Common myeloid progenitor, CD34-positive (primary cell): ENCODE results near the gene NR2C2.
A peak's percentile ranks its signal among the peaks of the same experiment; 100 is the strongest.

Experiments used
- CTCF ChIA-PET: fragments of 350-600 bp; sonication (Branson Sonifier 250); formaldehyde crosslinking; loops from one replicate; lab custom pipeline; 2021; ENCODE audit warnings: antibody characterized with exemption; lab: Charles Lee
- POLR2A ChIA-PET: fragments of 350-600 bp; sonication (Branson Sonifier 250); formaldehyde crosslinking; loops from one replicate; lab custom pipeline; 2021; ENCODE audit warnings: antibody characterized with exemption; lab: Charles Lee
- DNase-seq, 3 donors: peaks; one replicate each; pipeline versions ENCODE4 v3.0.0 to v3.0.0-alpha.2; 2013
- H3K27ac ChIP-seq, 2 experiments: 1 replicate in 1 of 2; 2 replicates in 1 of 2; pipeline ENCODE4 v1.7.0; 2013; ENCODE audit warnings: inconsistent platforms in 2 of 2, low read length in 2 of 2, mild to moderate bottlenecking in 2 of 2, low read depth in 1 of 2, moderate library complexity in 1 of 2; ENCODE audit not compliant: severe bottlenecking in 2 of 2, insufficient read depth in 1 of 2, poor library complexity in 1 of 2
- H3K27me3 ChIP-seq, 5 experiments: replicated peaks in 2 of 5; 1 replicate in 3 of 5; 2 replicates in 2 of 5; pipeline versions ENCODE4 v1.6.1 to v1.7.0; 2013; ENCODE audit warnings: low read length in 4 of 5, mild to moderate bottlenecking in 2 of 5, moderate library complexity in 2 of 5, inconsistent platforms in 1 of 5; ENCODE audit not compliant: insufficient read depth in 5 of 5, control insufficient read depth in 4 of 5
- H3K36me3 ChIP-seq, 4 experiments: 1 replicate in 2 of 4; 2 replicates in 2 of 4; pipeline versions ENCODE4 v1.6.1 to v1.7.0; 2013; ENCODE audit warnings: low read length in 3 of 4, control low read depth in 1 of 4, mild to moderate bottlenecking in 1 of 4; ENCODE audit not compliant: control insufficient read depth in 4 of 4, insufficient read depth in 4 of 4
- H3K4me1 ChIP-seq, 4 experiments: 1 replicate in 3 of 4; 2 replicates in 1 of 4; pipeline versions ENCODE4 v1.6.1 to v1.7.1; 2013; ENCODE audit warnings: low read length in 3 of 4, mild to moderate bottlenecking in 3 of 4, control low read depth in 1 of 4, inconsistent platforms in 1 of 4, moderate library complexity in 1 of 4; ENCODE audit not compliant: control insufficient read depth in 4 of 4, insufficient read depth in 4 of 4; ENCODE audit errors: control extremely low read depth in 1 of 4
- H3K4me3 ChIP-seq, 7 experiments: 1 replicate in 4 of 7; 2 replicates in 3 of 7; pipeline versions ENCODE4 v1.5.1 to v1.7.0; 2013; ENCODE audit warnings: mild to moderate bottlenecking in 7 of 7, low read length in 6 of 7, moderate library complexity in 6 of 7, inconsistent platforms in 2 of 7, low read depth in 2 of 7, control low read depth in 1 of 7; ENCODE audit not compliant: insufficient read depth in 4 of 7, control insufficient read depth in 1 of 7; ENCODE audit errors: extremely low read depth in 1 of 7
- H3K9me3 ChIP-seq, 5 experiments: 1 replicate in 4 of 5; 2 replicates in 1 of 5; pipeline versions ENCODE4 v1.6.1 to v1.7.1; 2013; ENCODE audit warnings: low read length in 4 of 5, mild to moderate bottlenecking in 2 of 5, inconsistent platforms in 1 of 5, low read depth in 1 of 5, moderate library complexity in 1 of 5; ENCODE audit not compliant: control insufficient read depth in 4 of 5, insufficient read depth in 2 of 5; ENCODE audit errors: control extremely low read depth in 1 of 5
- WGBS: methylation state at CpG from one replicate; pipeline ENCODE4 v1.1.5; 2013; ENCODE audit not compliant: insufficient coverage; 5-methylcytosine and 5-hydroxymethylcytosine counted together

Gene NR2C2

DNA sequence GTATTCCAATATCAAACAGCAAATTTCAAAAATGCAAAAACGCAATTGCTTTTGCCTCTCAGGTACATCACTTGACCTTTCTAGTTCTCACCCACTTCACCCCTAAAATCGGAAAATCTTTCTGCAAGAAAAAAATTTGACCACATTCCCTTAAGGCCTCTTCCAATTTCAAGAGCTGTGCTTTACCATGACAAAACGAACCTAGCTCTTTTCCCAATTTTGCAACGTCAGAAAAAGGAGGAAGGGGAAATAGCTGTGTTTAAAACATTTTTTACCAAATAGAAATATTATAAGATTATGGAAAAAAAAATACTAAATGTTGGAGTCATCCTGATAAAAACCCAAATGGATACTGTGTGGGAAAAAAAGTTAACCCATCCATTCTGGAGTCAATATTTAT lies 1.1 kb upstream of the NR2C2 start:
- Histone ChIP-seq H3K27me3 (no peaks in the 10 kb centered on the region), H3K9me3 (no peaks in the 10 kb centered on the region), H3K4me1 (peaks cover 27 to 41% (median 33%) of the 10 kb centered on the region in 4 experiments), H3K36me3 (peaks cover 5 to 32% (median 21%) of the 10 kb centered on the region in 4 experiments), H3K27ac (peak overlapping the region; percentile 91 to 94), H3K4me3 (peak overlapping the region in 6 of 7 experiments; percentile 79 to 94 (median 86))
- 100% methylated on average over 1 of the region's 4 CpGs for WGBS
- ChIA-PET CTCF (interaction anchor here (1.0 to 2.3 kb wide), 5 partner anchors 11 to 25 kb away, joined by 3 to 7 read pairs (median 3); no protein-coding TSS in a partner anchor), POLR2A (no interaction called here)
- DNase-seq = no peak

DNA sequence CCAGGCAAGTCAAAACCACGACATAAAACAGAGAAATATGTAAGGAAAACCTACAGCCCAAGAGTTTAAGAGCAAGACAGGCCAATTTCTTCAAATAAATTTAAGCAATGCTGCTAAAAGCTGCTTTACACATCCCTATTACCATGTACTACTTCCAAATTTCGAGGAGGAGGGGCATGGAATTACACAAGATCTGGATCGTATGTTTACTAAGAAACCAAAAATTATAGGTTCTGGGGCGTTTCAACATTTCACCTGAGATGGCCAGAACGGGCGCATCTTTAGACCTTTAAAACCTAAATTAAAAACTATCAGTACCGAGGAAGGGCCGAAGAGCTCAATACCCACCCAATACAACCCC lies 664 bp upstream of the NR2C2 start:
- H3K36me3 ChIP-seq = peaks cover 5 to 32% (median 21%) of the 10 kb centered on the region in 4 experiments
- peak overlapping the region; percentile 91 to 94 for H3K27ac ChIP-seq
- ChIA-PET CTCF (interaction anchor here (1.2 to 2.3 kb wide), 4 partner anchors 10 to 26 kb away, joined by 3 to 7 read pairs (median 4); no protein-coding TSS in a partner anchor), POLR2A (interaction anchor here (0.7 kb wide), 1 partner anchor 10 kb away, joined by 3 read pairs; no protein-coding TSS in a partner anchor)
- H3K9me3 ChIP-seq = no peaks in the 10 kb centered on the region
- peaks cover 27 to 41% (median 33%) of the 10 kb centered on the region in 4 experiments for H3K4me1 ChIP-seq
- WGBS = 0% methylated on average over 5 of the region's 8 CpGs
- H3K27me3 ChIP-seq = no peaks in the 10 kb centered on the region
- H3K4me3 ChIP-seq = peak overlapping the region; percentile 79 to 94 (median 86)
- DNase-seq = no peak

- DNase-seq = peak; percentile 95 to 98 (median 98)
- Histone ChIP-seq H3K36me3 (peaks cover 6 to 26% (median 18%) of the 10 kb centered on the region in 4 experiments), H3K27ac (peak overlapping the region; percentile 95 to 98), H3K9me3 (no peaks in the 10 kb centered on the region), H3K4me3 (peak overlapping the region; percentile 74 to 94 (median 86)), H3K27me3 (no peaks in the 10 kb centered on the region), H3K4me1 (peaks cover 27 to 46% (median 33%) of the 10 kb centered on the region in 4 experiments)
- POLR2A ChIA-PET = interaction anchor here (0.5 to 0.6 kb wide), 3 partner anchors 32 to 436 kb away, joined by 3 read pairs; no protein-coding TSS in a partner anchor
- 0% methylated on average over 39 of the region's 79 CpGs for WGBS
- CTCF ChIA-PET = interaction anchor here (1.3 kb wide), 1 partner anchor 9 kb away, joined by 3 read pairs; no protein-coding TSS in a partner anchor
Measured at GRCh38 chr3:14947886-14948608, 664 bp downstream of the NR2C2 start.

DNA sequence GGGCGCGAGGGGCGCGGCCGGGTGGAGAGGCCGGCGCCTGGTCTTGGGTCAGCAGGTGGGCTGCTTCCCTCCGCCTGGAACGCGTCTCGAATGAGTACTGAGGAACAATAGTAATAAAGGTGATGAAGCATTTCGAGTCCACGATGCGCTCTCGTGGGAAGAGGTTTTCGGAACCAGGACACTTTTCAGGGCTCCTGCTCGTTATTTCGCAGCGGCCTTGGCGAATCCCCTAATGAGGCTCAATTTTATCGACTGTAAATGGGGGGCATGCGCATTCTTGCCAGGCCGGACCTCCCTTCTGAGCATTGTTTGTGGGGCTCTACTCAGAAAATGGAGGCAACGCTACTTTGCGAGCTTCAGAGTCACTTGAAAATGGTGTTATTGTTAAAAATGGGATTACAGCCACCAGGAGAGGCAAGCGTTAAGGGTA lies 1.2 kb downstream of the NR2C2 start:
- WGBS = 5% methylated on average over 26 of the region's 26 CpGs
- Histone ChIP-seq H3K27me3 (no peaks in the 10 kb centered on the region), H3K4me3 (peak overlapping the region; percentile 28 to 90 (median 82)), H3K9me3 (no peaks in the 10 kb centered on the region), H3K4me1 (peaks cover 27 to 46% (median 33%) of the 10 kb centered on the region in 4 experiments), H3K27ac (peak overlapping the region; percentile 67 to 89), H3K36me3 (peaks cover 8 to 20% (median 15%) of the 10 kb centered on the region in 4 experiments)
- ChIA-PET CTCF (no interaction called here), POLR2A (interaction anchor here (0.6 kb wide), 1 partner anchor 142 kb away, joined by 3 read pairs; no protein-coding TSS in a partner anchor)
- no peak for DNase-seq

DNA sequence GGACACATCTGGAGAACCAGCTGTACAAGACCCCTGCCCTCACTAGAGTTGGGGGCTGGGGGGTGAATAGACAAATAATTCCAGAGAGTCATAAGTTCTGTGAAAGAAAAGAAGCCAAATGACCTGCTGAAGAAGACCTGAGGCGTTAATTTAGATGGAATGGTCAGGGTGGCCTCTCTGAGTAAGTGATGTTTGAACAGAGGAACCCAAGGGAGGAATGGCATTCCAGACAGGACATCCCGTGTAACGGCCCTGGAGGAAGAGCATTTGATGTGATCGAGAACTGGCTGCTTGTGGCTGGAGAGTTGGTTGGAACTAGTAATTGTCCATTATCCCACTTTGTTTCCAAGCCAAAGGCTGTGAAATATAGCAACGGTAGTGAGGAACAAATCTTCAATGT lies 1.7 kb downstream of the NR2C2 start:
- peaks cover 8 to 15% (median 10%) of the 10 kb centered on the region in 4 experiments for H3K36me3 ChIP-seq
- peaks cover 27 to 46% (median 33%) of the 10 kb centered on the region in 4 experiments for H3K4me1 ChIP-seq
- no peaks in the 10 kb centered on the region for H3K9me3 ChIP-seq
- DNase-seq = no peak
- POLR2A ChIA-PET = no interaction called here
- H3K27ac ChIP-seq = peak overlapping the region; percentile 67 to 89
- 33% methylated on average over 4 of the region's 5 CpGs for WGBS
- peak overlapping the region in 6 of 7 experiments; percentile 67 to 90 (median 84) for H3K4me3 ChIP-seq
- CTCF ChIA-PET = interaction anchor here (2.6 kb wide), 1 partner anchor 22 kb away, joined by 10 read pairs; no protein-coding TSS in a partner anchor
- no peaks in the 10 kb centered on the region for H3K27me3 ChIP-seq

GRCh38 chr3:14950274-14950673 lies 2.9 kb downstream of the NR2C2 start:
- ChIA-PET POLR2A (interaction anchor here (0.6 to 1.1 kb wide), 2 partner anchors 17 to 23 kb away, joined by 3 read pairs; no protein-coding TSS in a partner anchor), CTCF (interaction anchor here (0.9 to 2.6 kb wide), 4 partner anchors 16 to 100 kb away, joined by 3 to 10 read pairs (median 4); no protein-coding TSS in a partner anchor)
- Histone ChIP-seq H3K27me3 (no peaks in the 10 kb centered on the region), H3K9me3 (no peaks in the 10 kb centered on the region), H3K4me1 (peaks cover 27 to 46% (median 33%) of the 10 kb centered on the region in 4 experiments), H3K36me3 (peaks cover 3 to 9% (median 5%) of the 10 kb centered on the region in 4 experiments), H3K27ac (peak overlapping the region in 1 of 2 experiments; percentile 89), H3K4me3 (peak overlapping the region in 5 of 7 experiments; percentile 16 to 82 (median 42))
- 6% methylated on average over 2 of the region's 2 CpGs for WGBS
- DNase-seq = peak in 2 of 3 donors; percentile 24 to 47
